HG02678 (cell line): Measurements from ENCODE around the gene COL12A1.
A peak's percentile ranks its signal among the peaks of the same experiment; 100 is the strongest.

ENCODE experiments used
- ATAC-seq: cut with Tn5 transposase; IDR thresholded peaks from one replicate; pipeline ENCODE4 v1.9.1; 2021; ENCODE audit warnings: mild to moderate bottlenecking, moderate library complexity; ENCODE audit not compliant: unreplicated experiment

The COL12A1 gene

DNA sequence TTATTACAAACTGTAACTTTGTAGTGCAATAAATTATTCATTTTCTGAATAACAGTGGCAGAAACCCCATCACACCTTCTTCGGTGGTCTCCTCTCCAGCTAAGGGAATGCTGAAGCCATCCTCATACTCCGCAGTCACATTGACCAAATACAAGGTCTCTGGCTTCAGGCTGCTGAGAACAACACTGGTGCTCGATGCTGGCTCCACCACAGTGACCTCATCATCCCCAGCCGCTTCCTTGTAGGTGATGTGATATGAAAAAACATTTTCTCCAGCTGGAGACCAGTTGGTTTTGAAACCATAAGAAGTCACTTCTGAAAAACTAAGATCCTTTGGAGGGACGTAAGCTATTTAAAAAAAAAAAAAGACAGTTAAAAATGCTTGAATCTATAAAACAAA, 25.0 kb downstream of the COL12A1 start:
- no peak for ATAC-seq

DNA sequence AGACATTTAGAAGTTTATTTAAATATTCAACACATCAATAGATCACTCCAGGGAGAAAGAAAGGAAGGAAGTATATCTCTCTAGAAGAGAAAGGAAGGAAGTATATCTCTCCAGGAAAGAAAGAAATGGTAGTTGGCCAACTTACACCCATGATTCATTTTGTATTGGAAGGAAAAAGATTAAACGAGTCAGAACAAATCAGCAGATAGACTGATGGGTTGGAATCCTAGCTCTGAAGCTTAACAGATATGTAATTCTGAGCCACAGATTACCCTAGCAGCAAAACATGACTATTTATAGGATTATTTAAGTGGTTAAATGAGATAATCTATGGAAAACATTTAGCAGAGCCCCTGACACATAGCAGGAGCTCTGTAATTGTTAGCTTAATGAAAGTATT, 27.1 kb downstream of the COL12A1 start:
- ATAC-seq, result no peak

DNA sequence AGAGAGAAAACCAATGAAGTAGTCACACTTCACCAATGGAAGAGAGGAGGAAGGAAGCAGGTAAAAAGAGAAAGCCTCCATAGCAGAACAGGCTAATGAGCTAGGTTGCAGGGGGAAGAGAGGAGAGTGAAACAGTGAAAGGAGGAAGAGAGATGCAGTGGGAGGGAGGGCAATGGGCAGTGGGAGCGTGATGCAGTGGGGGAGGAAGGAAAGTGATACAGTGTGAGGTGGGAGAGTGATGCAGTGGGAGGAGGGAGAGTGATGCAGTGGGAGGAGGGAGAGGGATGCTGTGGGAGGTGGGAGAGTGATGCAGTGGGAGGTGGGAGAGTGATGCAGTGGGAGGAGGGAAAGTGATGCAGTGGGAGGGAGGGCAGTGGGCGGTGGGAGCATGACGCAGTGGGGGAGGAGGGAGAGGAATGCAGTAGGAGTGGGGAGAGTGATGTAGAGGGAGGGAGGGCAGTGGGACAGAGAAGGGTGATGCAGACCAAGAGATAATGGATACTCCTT, 29.7 kb downstream of the COL12A1 start:
- ATAC-seq, result no peak

DNA sequence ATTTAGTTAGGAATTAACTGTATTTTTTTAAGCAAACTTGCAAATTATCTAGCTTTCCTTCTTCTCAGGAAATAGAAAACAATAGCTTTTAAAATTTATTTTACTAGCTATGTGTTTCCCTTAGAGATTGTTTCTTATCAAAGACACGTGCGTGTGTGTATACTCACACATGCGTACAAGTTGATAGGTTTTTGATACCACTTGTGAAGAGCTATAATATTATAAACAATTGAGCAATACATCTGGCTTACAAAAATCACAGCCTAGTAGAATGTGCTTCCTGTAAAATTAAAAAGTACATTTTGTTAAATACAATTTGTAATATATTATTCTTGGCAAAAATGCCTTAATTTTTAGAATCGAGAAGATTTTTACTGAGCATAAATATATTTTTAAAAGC, 33.9 kb downstream of the COL12A1 start:
- ATAC-seq, result no peak

DNA sequence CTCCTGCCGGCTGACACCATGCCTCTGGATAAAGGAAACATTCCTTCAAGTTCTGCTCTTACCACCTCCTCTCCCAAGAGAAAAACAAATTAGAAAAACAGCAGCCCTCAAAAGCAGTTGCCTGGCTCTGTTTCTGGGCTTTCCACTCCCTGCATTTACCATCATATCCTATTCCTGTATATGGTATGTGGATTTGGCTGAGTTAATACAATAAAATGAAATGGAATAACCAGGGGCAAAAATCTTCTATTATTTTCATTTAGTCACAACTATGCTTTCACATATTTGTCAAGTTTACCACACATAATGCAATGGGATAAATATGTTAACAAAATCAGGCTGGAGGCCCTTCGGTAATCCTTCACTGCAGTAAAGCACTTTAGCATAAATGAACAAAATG, 34.3 kb downstream of the COL12A1 start:
- ATAC-seq, result no peak

DNA sequence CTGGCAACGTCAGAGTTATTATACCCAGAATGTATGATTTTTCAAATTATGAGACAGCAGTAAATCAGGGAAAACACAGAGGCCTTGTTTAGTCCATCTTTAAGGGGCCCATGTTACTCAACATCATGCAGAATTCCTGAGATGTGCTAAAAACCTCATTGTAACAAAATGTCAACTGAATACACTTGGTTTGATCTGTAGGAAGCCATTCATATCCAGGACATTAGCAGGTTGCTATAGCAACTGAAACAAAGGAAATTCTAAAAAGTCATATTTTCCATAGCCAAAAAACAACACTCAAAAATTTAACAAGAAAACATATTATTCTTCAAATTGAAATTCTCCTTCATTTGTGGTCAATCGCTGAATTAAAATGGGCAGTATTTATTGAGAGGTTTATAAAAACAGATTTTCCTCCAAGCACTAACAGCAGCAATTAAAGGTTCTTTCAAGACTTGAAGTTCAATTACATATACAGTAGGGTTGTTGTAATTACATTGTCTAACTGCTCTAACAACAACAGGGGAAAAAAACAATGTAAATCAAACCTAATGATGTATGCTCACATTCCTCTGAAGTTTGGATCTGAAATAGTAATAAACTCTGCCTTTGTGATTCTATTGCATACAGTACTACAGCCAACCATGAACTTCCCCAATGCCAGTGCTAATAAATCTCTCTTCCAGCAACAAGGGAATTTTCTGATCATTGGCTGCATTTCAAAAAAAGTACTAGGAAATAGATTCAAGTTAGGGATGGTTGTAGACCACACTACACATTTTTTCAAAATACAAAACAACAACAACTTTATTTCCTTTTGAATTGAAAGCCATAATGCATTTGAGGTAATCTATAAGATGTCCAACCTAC, 34.9 kb downstream of the COL12A1 start:
- ATAC-seq, result no peak

DNA sequence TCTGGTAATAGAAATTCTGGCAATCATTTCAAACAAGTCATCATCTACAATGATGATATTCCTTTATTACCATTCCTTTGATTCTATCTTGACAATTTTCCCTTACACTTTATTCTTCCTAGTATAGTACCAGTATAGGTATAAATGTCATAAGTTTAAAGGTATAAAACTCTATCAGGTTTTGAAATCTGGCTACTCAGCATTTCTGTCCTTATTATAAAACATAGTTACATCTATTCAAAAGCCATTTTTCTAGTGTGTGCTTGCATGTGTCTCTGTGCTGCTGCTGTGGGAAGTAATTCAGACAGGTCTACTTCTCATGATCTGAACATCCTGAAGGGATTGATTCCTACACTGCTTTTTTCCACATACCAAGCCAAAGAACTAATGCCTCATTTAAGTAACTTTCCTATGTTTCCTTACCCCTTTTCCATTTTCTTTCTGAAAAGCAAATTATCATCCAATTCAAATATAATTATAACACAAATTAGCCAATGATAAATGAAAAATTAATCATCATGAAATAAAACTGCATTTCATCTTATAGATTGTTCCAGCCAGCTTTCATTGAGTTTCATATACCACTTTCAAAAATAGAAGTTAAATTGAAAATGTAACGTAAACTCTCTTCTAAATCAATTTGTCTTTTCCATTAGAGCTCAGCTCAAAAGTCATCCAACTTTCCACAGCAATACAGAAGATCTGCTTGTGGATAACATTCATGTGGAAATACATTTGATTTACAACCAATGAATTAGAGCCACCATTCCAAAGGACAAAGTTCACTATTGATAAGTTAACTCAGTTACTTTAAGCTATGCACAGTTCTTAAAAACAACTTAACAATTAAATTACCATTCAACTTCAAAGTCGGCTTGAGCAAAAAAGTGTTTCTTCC, 35.9 kb downstream of the COL12A1 start:
- ATAC-seq, result no peak

DNA sequence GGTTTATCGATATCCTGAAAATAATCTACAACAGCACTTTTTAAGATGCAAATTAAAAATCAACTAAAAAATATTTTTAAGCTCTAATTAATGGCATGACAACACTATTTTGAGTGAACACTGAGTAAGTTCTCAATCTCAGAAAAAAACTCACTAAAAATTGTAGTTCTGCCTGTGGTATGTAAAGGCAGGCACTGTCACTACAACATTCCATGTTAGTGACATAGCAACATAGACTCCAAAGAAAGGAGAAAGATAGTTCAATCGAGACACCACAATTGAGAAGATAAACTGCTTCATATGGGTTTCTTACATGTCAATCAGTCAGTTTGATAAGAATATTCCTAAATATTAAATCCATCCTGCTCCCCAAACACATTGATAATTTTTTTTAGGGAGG, 38.0 kb downstream of the COL12A1 start:
- no peak for ATAC-seq

DNA sequence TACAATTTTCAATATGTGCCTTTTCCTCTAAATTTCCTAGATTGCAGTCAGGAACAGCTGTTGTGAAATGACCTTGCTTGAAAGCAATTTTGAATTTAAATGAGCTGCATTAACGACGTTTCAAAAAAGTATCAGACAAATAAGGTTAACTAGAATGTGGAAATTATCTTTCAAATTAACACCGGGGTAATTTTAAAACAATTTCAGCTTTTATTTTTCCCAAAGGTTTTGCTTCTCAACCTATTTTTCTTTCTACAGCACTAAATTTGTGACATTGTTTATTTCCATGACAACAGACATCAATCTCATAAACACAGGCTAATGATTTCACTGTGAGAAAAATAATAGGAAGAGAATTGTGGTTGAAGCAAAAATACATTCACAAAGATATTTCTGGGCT, 38.5 kb downstream of the COL12A1 start:
- ATAC-seq, result no peak

DNA sequence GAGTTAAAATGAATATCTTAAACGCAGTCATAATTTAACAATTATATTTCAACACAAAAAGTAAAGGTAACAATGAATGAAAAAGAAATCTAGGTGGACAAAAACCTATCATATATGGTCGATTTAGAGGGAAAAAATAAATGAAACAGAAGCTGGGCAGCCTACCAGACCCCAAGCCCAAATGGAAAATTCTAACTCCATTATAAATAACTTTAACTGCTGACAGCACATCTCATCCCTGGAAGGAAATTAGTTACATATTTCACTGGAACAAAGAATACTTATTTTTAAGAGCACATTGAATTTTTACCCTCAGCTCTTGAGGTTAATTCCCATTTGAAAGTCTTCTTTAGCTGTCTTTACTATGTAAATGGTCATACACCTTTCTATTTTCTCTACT, 39.1 kb downstream of the COL12A1 start:
- ATAC-seq, result no peak

DNA sequence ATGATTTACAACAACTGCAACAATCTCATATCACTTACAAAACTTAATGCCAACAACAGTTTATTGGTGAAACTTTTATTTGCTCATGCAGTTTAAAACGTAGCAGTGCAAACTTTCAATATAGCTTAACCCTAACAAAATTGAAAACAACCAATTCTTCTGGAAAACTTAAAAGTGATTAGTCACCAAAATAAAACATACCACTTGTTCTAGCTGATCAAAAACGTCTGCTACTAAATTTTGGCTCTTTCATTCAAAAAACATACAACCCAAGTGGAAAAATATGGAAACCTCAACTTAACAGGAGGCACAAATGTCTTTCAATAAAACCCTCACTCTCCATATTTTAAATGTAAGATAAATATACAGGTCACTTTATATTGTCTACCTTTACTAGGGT, 39.6 kb downstream of the COL12A1 start:
- ATAC-seq, result no peak

DNA sequence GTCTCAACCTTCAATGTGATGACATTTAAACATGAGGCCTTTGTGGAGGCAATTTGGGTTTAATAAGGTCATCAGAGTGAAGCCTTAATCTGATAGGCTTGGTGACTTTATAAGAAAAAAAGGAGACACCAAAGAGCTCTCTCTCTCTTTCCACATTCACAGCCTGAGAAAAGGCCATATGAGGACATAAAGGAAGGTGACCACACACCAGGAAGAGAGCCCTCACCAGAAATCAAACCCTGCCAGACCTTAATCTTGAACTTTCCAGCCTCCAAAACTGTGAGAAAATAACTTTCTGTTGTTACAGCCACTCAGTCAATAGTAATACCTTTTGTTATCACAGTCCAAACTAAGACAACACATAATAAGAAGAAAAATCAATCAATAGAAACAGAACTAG, 47.7 kb downstream of the COL12A1 start:
- no peak for ATAC-seq

DNA sequence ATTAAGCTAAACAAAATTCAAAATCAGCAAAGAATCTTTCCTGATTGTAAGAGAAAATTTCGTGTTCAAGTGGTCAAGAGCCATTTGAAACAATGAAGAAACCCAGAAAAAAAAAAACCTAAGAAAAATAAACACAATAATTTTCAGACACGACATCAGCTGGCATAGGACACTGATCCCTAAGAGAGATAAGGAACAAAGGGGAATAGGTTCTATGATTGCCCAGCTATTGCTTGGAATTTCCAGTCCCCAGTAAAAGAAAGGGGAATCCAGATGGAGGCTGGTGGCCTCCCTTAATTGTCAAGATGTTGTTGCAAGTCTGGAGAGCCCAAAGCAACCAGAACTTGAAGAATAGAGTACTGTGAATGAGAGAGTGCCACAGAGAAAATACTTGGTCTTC, 48.5 kb downstream of the COL12A1 start:
- ATAC-seq, result no peak

DNA sequence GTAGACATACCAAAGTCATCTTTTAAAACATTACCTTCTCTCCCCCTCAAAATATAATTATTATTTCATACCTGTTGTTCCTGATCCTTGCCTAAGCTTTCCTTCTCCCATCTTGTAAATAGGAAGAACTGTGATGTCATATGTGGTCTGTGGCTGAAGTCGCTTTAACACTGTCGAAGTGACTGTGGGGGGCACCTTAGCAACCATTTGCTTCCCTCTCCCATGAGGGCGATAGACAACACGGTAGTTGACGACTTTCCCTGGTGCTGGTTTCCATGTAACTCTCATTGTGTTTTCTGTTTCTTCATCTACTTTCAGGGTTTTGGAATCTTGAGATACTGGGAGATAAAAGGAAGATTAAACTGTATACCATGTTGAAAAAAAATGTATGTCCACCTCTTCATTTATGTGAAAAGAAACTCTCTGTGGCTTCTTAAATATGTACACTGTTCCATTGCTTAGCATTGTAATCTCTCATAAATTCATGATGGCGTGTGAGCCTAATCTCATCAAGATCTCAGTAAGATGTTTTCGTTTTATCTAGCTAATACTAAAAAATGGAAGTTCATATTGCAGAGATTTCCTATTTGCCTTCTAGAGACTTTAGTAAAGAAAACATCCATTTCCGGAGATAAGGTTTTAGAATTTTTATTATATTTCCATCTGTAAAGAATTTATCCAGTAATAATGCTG, 49.5 kb downstream of the COL12A1 start:
- ATAC-seq, result no peak

DNA sequence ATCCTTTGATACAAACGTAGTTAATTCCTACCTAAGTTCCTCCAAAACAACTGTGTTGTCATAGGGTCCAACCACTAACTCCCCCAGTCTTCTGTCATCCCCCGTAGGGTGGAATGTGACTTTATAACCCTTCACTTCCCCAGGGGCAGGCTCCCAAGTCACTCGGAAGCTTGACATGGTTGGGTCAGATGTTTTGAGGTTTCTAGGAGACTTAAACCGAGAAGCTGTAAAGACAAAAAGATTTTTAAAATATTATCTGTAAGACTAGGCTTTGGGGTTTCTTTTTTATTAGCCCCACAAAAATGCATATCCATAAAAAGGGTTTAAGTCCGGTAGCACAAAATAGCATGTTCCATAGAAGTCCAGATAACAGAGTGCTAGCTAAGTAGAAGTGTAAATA, 50.2 kb downstream of the COL12A1 start:
- ATAC-seq, result no peak

DNA sequence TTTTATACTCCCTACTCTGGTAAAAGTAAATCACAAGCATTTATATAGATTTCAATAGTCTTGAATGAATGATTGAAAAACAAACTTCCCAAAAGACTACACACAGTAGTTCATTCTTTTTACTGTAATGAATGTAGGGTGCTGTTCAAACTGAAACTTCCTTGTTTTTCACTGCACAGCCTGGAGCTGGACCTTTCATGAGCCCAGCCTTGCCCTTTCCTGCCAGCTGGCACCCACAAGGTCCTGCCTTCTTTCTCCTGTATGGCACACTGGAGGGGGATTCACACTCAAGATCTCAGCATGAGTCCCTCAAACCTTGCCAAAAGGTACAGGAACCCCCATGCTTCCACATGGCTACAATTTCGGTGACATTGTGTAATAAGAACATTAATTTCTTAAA, 50.9 kb downstream of the COL12A1 start:
- ATAC-seq, result no peak

DNA sequence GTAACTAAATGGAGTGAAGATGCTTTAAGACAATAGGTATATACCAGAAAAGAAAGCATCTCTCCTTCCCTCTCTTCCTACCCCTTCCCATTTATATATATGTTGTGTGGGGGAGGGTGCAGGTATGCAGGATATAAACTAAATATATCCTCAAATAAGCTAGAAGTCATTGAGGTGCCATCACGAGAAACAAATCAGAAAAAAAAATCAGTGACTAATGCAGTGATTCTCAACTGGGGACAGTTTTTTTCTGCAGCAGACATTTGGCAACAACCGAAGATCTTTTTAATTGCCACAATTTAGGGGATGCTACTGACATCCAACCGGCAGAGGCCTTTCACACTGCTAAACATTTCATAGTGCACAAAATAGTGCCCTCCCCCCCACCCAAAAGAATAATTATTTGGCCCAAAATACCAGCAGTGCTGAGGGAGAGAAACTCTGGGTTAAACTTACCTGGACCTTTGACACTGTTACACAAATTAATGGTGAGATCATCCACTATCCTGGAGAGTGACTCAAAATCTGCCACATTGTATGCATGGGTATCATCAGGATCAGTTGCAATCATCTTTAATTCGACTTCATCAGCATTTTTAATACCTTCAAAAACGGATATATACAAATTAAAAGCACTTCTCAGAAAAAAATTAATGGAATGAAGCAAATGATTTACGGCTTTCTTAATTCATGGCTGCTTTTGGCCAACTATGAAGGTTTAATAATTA, 55.0 kb downstream of the COL12A1 start:
- no peak for ATAC-seq

DNA sequence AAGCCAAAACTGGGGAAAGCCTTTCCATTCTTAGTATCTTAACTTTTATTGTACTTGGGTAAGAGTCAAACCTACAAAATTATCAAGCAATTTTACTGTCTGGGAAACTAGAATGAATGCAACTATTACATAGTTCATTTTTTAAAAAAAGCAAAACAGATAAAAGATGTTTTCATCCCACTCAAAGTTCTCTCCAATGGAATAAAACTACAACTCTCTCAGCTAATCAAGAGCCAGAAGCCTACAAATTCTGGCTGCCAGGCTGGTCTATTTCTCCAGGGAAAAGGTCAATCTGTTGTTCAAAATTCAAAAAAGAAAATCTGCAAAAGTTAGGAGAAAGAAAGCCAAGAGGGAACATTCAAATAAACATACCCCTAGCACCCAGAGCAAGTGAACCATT, 56.2 kb downstream of the COL12A1 start:
- ATAC-seq, result no peak

DNA sequence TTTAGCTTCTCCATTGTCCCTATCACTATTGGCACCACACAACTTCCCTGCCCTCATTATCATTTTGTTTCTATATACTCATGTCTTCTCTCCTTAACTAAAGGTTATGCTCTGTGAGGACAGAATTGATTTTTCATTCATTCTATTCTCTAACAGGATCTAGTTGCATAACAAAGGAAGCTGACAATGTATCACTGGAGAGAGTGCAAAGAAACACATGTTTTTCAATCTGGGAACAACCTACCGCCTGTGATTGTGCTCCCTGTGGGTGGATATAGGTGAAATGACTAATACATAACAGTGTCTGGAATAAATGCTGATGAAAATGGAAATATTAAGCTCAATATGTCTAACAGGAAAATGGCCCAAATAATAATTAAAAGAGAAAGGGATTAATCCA, 56.6 kb downstream of the COL12A1 start:
- no peak for ATAC-seq

DNA sequence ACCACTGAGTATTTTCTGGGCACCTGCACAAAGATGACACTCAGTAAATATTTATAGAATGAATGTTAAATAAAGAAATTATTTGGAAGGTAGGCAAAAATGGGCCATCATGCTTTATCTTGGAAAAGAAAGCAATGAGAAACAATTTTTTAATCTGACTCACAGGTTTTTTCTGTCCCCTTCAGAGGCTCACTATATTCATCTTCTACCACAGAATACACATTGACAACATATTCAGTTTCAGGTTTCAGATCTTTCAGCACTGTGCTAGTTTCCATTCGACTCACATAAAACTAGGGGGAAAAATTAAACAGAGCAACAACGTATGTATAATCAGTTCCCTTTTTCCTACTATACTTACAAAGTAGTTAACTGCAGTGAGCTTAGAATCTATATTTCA, 58.3 kb downstream of the COL12A1 start:
- ATAC-seq, result peak; percentile 86

DNA sequence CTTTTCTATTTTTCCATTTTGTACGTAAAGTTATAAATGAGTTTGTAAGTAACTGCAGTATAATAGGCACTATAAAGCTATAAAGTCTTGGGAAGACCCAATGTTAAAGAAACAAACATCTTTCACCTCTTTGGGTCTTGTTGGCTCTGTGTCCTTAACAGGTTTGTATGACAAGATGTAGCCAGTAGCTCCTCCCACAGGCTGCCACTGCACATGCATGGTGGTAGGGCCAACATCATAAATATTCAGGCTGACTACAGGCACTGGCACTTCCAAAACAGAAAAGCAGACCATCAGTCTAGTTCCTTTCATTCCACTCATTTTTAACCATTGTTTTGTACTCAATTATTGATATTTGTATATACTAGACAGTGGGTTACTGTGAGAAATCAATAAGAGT, 59.9 kb downstream of the COL12A1 start:
- ATAC-seq, result no peak
